Stimulated activated CD4-positive, alpha-beta T cell treated with anti-CD3 and anti-CD28 coated beads, Interleukin-2, amount 100 ng/mL, for 48 hours (primary cell): Measurements from ENCODE around the gene NLRP1.

Source experiments
- DNase-seq, 2 donors: peaks; one replicate each; pipeline ENCODE4 v3.0.0-alpha.2; 2020

The NLRP1 gene

DNA sequence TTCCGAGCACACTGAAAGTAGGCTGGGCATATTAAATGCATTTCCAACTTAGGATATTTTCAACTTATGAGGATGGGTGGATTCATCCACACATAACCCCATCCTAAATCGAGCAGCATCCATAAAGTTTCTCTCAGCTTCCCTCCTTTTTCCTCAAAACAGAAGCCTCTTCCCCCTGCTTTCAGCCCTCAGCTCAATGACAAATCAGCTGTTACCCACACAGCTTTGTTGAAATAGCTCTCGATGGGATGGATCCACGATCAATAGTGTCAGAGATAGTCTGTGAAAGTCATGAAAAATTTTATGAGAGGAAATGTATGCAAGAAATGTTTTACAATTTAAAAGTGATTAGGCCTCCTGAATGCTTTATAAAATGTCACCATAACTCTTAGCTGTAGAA, 118.0 kb downstream of the NLRP1 start:
- DNase-seq, result no peak

DNA sequence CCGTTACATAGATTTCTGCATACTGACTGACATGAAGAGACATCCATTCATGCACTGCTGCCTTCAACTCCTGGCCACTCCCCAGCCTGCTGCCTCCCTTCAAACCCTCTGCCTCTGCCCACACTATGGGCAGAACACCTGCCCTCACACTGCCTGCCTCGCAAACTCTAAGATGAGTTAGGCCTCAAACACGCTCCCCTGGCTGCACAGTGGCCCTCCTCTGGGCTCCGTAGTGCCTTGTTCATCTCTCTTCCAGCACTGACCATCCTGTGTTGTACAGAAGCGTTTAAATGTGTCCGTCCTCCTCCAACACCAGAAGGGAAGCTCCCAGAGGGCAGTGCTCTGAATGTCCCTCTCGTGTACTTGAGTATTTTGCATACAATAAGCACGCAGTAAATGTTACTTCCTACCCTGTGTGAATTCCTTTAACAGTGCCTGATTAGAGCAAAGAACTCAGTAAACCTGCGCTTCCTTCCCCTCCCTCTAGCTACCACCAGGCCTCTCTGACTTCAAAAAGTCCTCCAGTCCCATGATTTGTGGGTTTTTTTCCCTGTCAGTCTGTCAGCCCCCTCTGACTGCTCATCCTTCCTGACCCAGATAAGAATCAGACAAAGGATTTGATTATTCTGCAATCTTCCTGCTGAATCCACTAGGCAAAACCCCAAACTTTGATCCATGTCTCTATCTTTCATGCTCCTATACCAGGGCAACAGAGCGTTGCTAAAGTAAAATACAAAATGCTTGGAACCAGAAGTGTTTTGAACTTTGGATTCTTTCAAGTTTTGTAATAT, 119.4 kb downstream of the NLRP1 start:
- no peak for DNase-seq
